GM21717 (cell line): ENCODE results near the gene OR9A2.

Experiments used
- ATAC-seq: cut with Tn5 transposase; IDR thresholded peaks from one replicate; pipeline ENCODE4 v1.9.1; 2021; ENCODE audit warnings: mild to moderate bottlenecking, moderate library complexity; ENCODE audit not compliant: unreplicated experiment

OR9A2 gene

GRCh38 chr7:143023047-143023446, 3.9 kb downstream of the OR9A2 start:
- no peak for ATAC-seq

GRCh38 chr7:143018931-143019330, 8.0 kb downstream of the OR9A2 start:
- ATAC-seq, result no peak

GRCh38 chr7:143016996-143017395, 9.9 kb downstream of the OR9A2 start:
- ATAC-seq, result no peak

- no peak for ATAC-seq
Observed at GRCh38 chr7:143015926-143016490, 10.9 kb downstream of the OR9A2 start.

GRCh38 chr7:143015084-143015483, 11.8 kb downstream of the OR9A2 start:
- ATAC-seq, result peak; percentile 95

GRCh38 chr7:143013893-143014292, 13.0 kb downstream of the OR9A2 start:
- no peak for ATAC-seq

GRCh38 chr7:143013473-143013872, 13.5 kb downstream of the OR9A2 start:
- ATAC-seq, result no peak

GRCh38 chr7:143012409-143012808, 14.5 kb downstream of the OR9A2 start:
- ATAC-seq, result no peak

- no peak for ATAC-seq
Observed at GRCh38 chr7:143012001-143012400, 14.9 kb downstream of the OR9A2 start.

GRCh38 chr7:143008007-143008901, 18.7 kb downstream of the OR9A2 start:
- peak; percentile 89 for ATAC-seq

GRCh38 chr7:143005632-143006260, 21.2 kb downstream of the OR9A2 start:
- ATAC-seq, result no peak

GRCh38 chr7:143003393-143004051, 23.4 kb downstream of the OR9A2 start:
- peak; percentile 59 for ATAC-seq

- ATAC-seq, result no peak
Observed at GRCh38 chr7:143002898-143003297, 24.0 kb downstream of the OR9A2 start.

GRCh38 chr7:143002106-143002505, 24.8 kb downstream of the OR9A2 start:
- ATAC-seq, result no peak

GRCh38 chr7:143000648-143001047, 26.3 kb downstream of the OR9A2 start:
- ATAC-seq, result no peak

GRCh38 chr7:142999793-143000192, 27.1 kb downstream of the OR9A2 start:
- no peak for ATAC-seq

- no peak for ATAC-seq
Observed at GRCh38 chr7:142998966-142999365, 28.0 kb downstream of the OR9A2 start.

- ATAC-seq, result no peak
Observed at GRCh38 chr7:142997456-142997989, 29.4 kb downstream of the OR9A2 start.

GRCh38 chr7:142992427-142992826, 34.5 kb downstream of the OR9A2 start:
- no peak for ATAC-seq

- ATAC-seq, result no peak
Observed at GRCh38 chr7:142984297-142984696, 42.6 kb downstream of the OR9A2 start.

- no peak for ATAC-seq
Observed at GRCh38 chr7:142983825-142984224, 43.1 kb downstream of the OR9A2 start.
